Spleen (tissue), 11 donors: ENCODE measurements around the gene NFIB. TPM values are rescaled to one million over a fixed set of nuclear protein-coding genes. Genes with fewer than 3 reads are reported as not detected.

Experiments
- DNase-seq: peaks from one replicate; pipeline ENCODE4 v3.0.0-alpha.2; 2020
- H3K27ac ChIP-seq, 8 donors: fragments of 200-600 bp; sonication (generic) in 7 of 8; 1 replicate in 4 of 8; 2 replicates in 4 of 8; pipeline versions ENCODE4 v1.5.0 to v1.8.0; 2016 to 2021; ENCODE audit warnings: inconsistent platforms in 4 of 8, mild to moderate bottlenecking in 4 of 8, moderate library complexity in 1 of 8
- H3K27me3 ChIP-seq, 7 donors: fragments of 200-600 bp; sonication (generic) in 6 of 7; replicated peaks in 1 of 7; 1 replicate in 4 of 7; 2 replicates in 3 of 7; pipeline versions ENCODE4 v1.5.0 to v1.8.0; 2016 to 2021; ENCODE audit warnings: inconsistent platforms in 3 of 7, mild to moderate bottlenecking in 1 of 7
- H3K36me3 ChIP-seq, 6 donors: fragments of 200-600 bp; sonication (generic) in 5 of 6; 1 replicate in 4 of 6; 2 replicates in 2 of 6; pipeline versions ENCODE4 v1.5.0 to v1.8.0; 2016 to 2021; ENCODE audit warnings: inconsistent platforms in 2 of 6
- H3K4me1 ChIP-seq, 6 donors: fragments of 200-600 bp; sonication (generic) in 5 of 6; 1 replicate in 3 of 6; 2 replicates in 3 of 6; pipeline versions ENCODE4 v1.5.0 to v1.8.0; 2016 to 2021; ENCODE audit warnings: inconsistent platforms in 3 of 6
- H3K4me3 ChIP-seq, 8 donors: fragments of 200-600 bp; sonication (generic) in 7 of 8; 1 replicate in 4 of 8; 2 replicates in 4 of 8; pipeline versions ENCODE4 v1.5.0 to v1.8.0; 2016 to 2021; ENCODE audit warnings: inconsistent platforms in 4 of 8, mild to moderate bottlenecking in 4 of 8, moderate library complexity in 2 of 8
- H3K9me3 ChIP-seq, 8 donors: fragments of 200-600 bp; sonication (generic) in 7 of 8; 1 replicate in 4 of 8; 2 replicates in 4 of 8; pipeline versions ENCODE4 v1.5.0 to v1.8.0; 2016 to 2021; ENCODE audit warnings: inconsistent platforms in 4 of 8
- CTCF ChIP-seq, 11 experiments: fragments of 200-600 bp in 7 of 11; fragments of 450-650 bp in 4 of 11; sonication (generic) in 4 of 11; IDR thresholded peaks in 8 of 11; conservative IDR thresholded peaks in 3 of 11; 1 replicate in 7 of 11; 2 replicates in 4 of 11; pipeline versions ENCODE4 v1.4.0 to v1.8.0; 2016 to 2021; ENCODE audit warnings: antibody characterized with exemption in 11 of 11, inconsistent platforms in 4 of 11, mild to moderate bottlenecking in 1 of 11
- POLR2A ChIP-seq, 3 donors: fragments of 450-650 bp; IDR thresholded peaks; one replicate each; pipeline ENCODE4 v1.5.1; 2017; ENCODE audit warnings: antibody characterized with exemption in 3 of 3, mild to moderate bottlenecking in 1 of 3
- POLR2AphosphoS5 ChIP-seq, 3 donors: sonication (generic); formaldehyde crosslinking; IDR thresholded peaks; one replicate each; pipeline ENCODE4 v1.5.1; 2017; ENCODE audit warnings: antibody characterized with exemption in 3 of 3
- WGBS, 5 donors: extraction: QIAGEN DNeasy Blood & Tissue Kit in 3 of 5; methylation state at CpG; one replicate each; pipeline versions ENCODE4 v1.1.5 to v1.1.7; 2013 to 2018; 5-methylcytosine and 5-hydroxymethylcytosine counted together
- intact Hi-C: fragments of 100-400 bp; cut with DNase I; formaldehyde crosslinking; loops from one replicate; pipeline ENCODE4 v1.15.0; 2023; ENCODE audit warnings: low total_unique reads
- polyA plus RNA-seq, 3 donors: library from polyadenylated mRNA; stranded (reverse); fragments of 200-250 nt; gene quantifications; one replicate each; pipeline ENCODE4 v1.2.1, GENCODE V29; 2013
- total RNA-seq, 7 donors: library from RNA; depleted of rRNA in 3 of 7; stranded (reverse); fragments of >200 nt in 3 of 7; fragmentation: NEBNext Ultra II Directional in 4 of 7; extraction: Animal tissue kit (Norgen Biotek cat#: 25700) in 4 of 7; gene quantifications; one replicate each; pipeline versions ENCODE4 v1.1.0 to v1.2.1, GENCODE V29; 2016 to 2021
- donor health status: healthy with polysubstance abuse.
- donor health status: DM: no; HTN: no; CAD: no; lungs with moderate emphysema.
- donor health status: DM: no; HTN: no; CAD: no.
- donor health status: Bipolar disorder and iron deficiency.
- donor health status: healthy.
- donor health status: DM: no; HTN: no; CAD: no.
- donor health status: DM: yes; HTN: yes; CAD: no.

Gene NFIB
- total and polyA plus RNA-seq, 10 donors: 3.6 to 96.8 (median 48.4) TPM

- no peak overlapping the region for H3K27ac ChIP-seq
- WGBS, 5 donors: 90 to 97% (median 93%) methylated on average over 4 of the region's 4 CpGs
- intact Hi-C loops: no loop called here
- H3K4me3 ChIP-seq: no peak overlapping the region
- H3K36me3 ChIP-seq: no peaks in the 10 kb centered on the region
- no peaks in the 10 kb centered on the region for H3K27me3 ChIP-seq
- H3K4me1 ChIP-seq: peaks cover 0 to 6% (median 0%) of the 10 kb centered on the region in 6 donors
- DNase-seq: no peak
- no peaks in the 10 kb centered on the region for H3K9me3 ChIP-seq
- TF ChIP-seq CTCF (IDR thresholded peaks at IDR 0.05 in 8 of 11, conservative IDR thresholded peaks at IDR 0.05 in 3 of 11) (no peak), POLR2A (IDR thresholded peaks at IDR 0.05) (no peak), POLR2AphosphoS5 (IDR thresholded peaks at IDR 0.05) (no peak)
These were observed 92.8 kb downstream of the NFIB start for GRCh38 chr9:14221119-14221518.

DNA sequence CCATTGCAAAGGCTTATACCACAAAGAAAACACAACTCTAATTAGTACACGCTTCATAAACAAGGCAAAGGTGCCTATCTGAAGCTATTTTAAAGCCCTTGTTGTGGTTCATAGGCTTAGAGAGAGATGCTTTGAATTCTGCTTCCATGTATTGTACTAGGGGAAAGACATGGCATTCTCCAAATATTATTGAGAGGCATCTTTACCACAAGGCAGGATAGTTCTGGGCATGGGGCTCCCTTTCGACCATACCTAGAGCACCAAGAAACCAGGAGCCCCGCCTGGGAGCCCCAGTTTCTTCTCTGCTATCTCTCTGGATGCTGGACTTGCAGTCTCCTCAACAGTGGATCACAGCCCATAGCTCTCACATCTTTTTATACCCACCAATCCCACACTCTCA lies 93.7 kb downstream of the NFIB start:
- Histone ChIP-seq H3K4me1 (peaks cover 0 to 6% (median 0%) of the 10 kb centered on the region in 6 donors), H3K27ac (no peak overlapping the region), H3K36me3 (no peaks in the 10 kb centered on the region), H3K4me3 (no peak overlapping the region), H3K9me3 (no peaks in the 10 kb centered on the region), H3K27me3 (no peaks in the 10 kb centered on the region)
- TF ChIP-seq CTCF (IDR thresholded peaks at IDR 0.05 in 8 of 11, conservative IDR thresholded peaks at IDR 0.05 in 3 of 11): no peak
- WGBS, 5 donors: 71 to 89% (median 83%) methylated on average over 3 of the region's 3 CpGs
- DNase-seq: no peak
- intact Hi-C loops: no loop called here

GRCh38 chr9:14219850-14220249 lies 94.1 kb downstream of the NFIB start:
- Histone ChIP-seq H3K4me1 (peaks cover 0 to 6% (median 0%) of the 10 kb centered on the region in 6 donors), H3K27me3 (no peaks in the 10 kb centered on the region), H3K27ac (no peak overlapping the region), H3K9me3 (no peaks in the 10 kb centered on the region), H3K4me3 (no peak overlapping the region), H3K36me3 (no peaks in the 10 kb centered on the region)
- 79 to 93% (median 90%) methylated on average over 4 of the region's 4 CpGs for WGBS, 5 donors
- intact Hi-C loops: no loop called here
- DNase-seq: no peak
- TF ChIP-seq POLR2A (IDR thresholded peaks at IDR 0.05) (no peak), POLR2AphosphoS5 (IDR thresholded peaks at IDR 0.05) (no peak), CTCF (IDR thresholded peaks at IDR 0.05 in 8 of 11, conservative IDR thresholded peaks at IDR 0.05 in 3 of 11) (no peak)

- 86 to 100% (median 89%) methylated on average over 1 of the region's 1 CpG for WGBS, 5 donors
- intact Hi-C loops: no loop called here
- TF ChIP-seq POLR2A (IDR thresholded peaks at IDR 0.05) (no peak), POLR2AphosphoS5 (IDR thresholded peaks at IDR 0.05) (no peak), CTCF (IDR thresholded peaks at IDR 0.05 in 8 of 11, conservative IDR thresholded peaks at IDR 0.05 in 3 of 11) (no peak)
- Histone ChIP-seq H3K9me3 (no peaks in the 10 kb centered on the region), H3K27ac (no peak overlapping the region), H3K4me3 (no peak overlapping the region), H3K36me3 (no peaks in the 10 kb centered on the region), H3K4me1 (peaks cover 0 to 6% (median 0%) of the 10 kb centered on the region in 6 donors), H3K27me3 (no peaks in the 10 kb centered on the region)
- no peak for DNase-seq
These were observed 95.7 kb downstream of the NFIB start for GRCh38 chr9:14218253-14218652.
